Measurements from ENCODE around the gene ACP7. TPM values are rescaled to one million over a fixed set of nuclear protein-coding genes. Genes with fewer than 3 reads are reported as not detected.

Gene ACP7
- total and polyA plus RNA-seq, 10 of the 15 experiments (the other 5 are each of a cell fraction or from before 2014, with no cell fraction given): not detected

- no peak for TF ChIP-seq ZBTB11 (CRISPR knock-in tag; IDR thresholded peaks at IDR 0.05)
Observed at GRCh38 chr19:39155741-39156140, 71.6 kb downstream of the ACP7 start (continued).

GRCh38 chr19:39156326-39157230 lies 72.4 kb downstream of the ACP7 start:
- RAD21 ChIA-PET (ENCODE audit: unreplicated experiment): no interaction called here
- intact Hi-C loops (cut with micrococcal nuclease; ENCODE audit: unreplicated experiment) (no loop called here), in situ Hi-C loops (cut with MboI) (no loop called here)
- SMC1A ChIA-PET (ENCODE audit: uncharacterized antibody, unreplicated experiment): no interaction called here
- Histone ChIP-seq H3K9ac (ENCODE audit: control insufficient read depth, insufficient read depth, low read length) (no peak overlapping the region), H3K4me2 (ENCODE audit: control insufficient read depth, insufficient read depth) (no peak overlapping the region), H3K79me2 (ENCODE audit: control insufficient read depth, insufficient read depth, low read length) (no peaks in the 10 kb centered on the region), H3K4me1 (ENCODE audit: control insufficient read depth, insufficient read depth, low read length) (no peaks in the 10 kb centered on the region), H3K4me3 (no peak overlapping the region), H3K27me3 (replicated peaks in 1 of 2; ENCODE audit: control insufficient read depth in 2 of 2, insufficient read depth in 2 of 2, low read length in 1 of 2) (no peaks in the 10 kb centered on the region), H3K9me3 (replicated peaks; ENCODE audit: control insufficient read depth, insufficient read depth, low read length) (no peaks in the 10 kb centered on the region), H3K36me3 (ENCODE audit: control insufficient read depth in 2 of 2, insufficient read depth in 2 of 2, low read length in 1 of 2) (no peaks in the 10 kb centered on the region; a peak in 1 of 4 replicates), H4K20me1 (ENCODE audit: control insufficient read depth, insufficient read depth) (no peaks in the 10 kb centered on the region), H2AFZ (ENCODE audit: control insufficient read depth, low read depth, low read length) (no peak overlapping the region), H3K27ac (ENCODE audit: control insufficient read depth, insufficient read depth) (no peak overlapping the region)
- POLR2A ChIA-PET: no interaction called here
- CTCF ChIA-PET: no interaction called here
- ATAC-seq (no peak), FAIRE-seq (no peak), DNase-seq (ENCODE audit: low read depth, low spot score) (no peak)
- 70% methylated on average over 20 of the region's 24 CpGs for WGBS (ENCODE audit: insufficient coverage, insufficient replicate concordance, low lambda C conversion rate, missing lambda C conversion rate)
- TF ChIP-seq BCL3 (IDR thresholded peaks at IDR 0.05; ENCODE audit: borderline replicate concordance, insufficient read depth, low read depth, low read length, poor library complexity, severe bottlenecking) (peak; percentile 66), HDAC2 (IDR thresholded peaks at IDR 0.05) (no peak)
- no TSS peak for BruUV-seq (replicated peaks)
